ENCODE data around the gene HDLBP.

- TF ChIP-seq TAF1 (IDR thresholded peaks at IDR 0.05; ENCODE audit: borderline replicate concordance, insufficient read depth, low read length), result no peak
- TF ChIP-seq REST (IDR thresholded peaks at IDR 0.05; ENCODE audit: insufficient read depth in 1 of 2, low read depth in 2 of 2, low read length in 2 of 2), result no peak
- no peak; the same call in 1 of the 2 replicates for TF ChIP-seq POLR2AphosphoS5 (IDR thresholded peaks at IDR 0.05; ENCODE audit: low read depth, low read length)
- no peak for TF ChIP-seq FOXP2 (optimal IDR thresholded peaks at IDR 0.05; ENCODE audit: borderline replicate concordance, extremely low read depth, extremely low read length, insufficient read depth)
- no peak for TF ChIP-seq SIN3A (IDR thresholded peaks at IDR 0.05; ENCODE audit: borderline replicate concordance, insufficient read depth, low read length)
Observed at GRCh38 chr2:241227594-241227993, 87.9 kb downstream of the HDLBP start.

All from PFSK-1 (cell line).